CD14-positive monocyte (primary cell): ENCODE results near the gene ZNF436. TPM values are rescaled to one million over a fixed set of nuclear protein-coding genes. Genes with fewer than 3 reads are reported as not detected.

Experiments
- DNase-seq, 3 donors: peaks; one replicate each; pipeline ENCODE4 v3.0.0-alpha.2; 2011 to 2022
- H2AFZ ChIP-seq: 2 replicates; pipeline ENCODE4 v1.6.0; 2012; ENCODE audit warnings: mild to moderate bottlenecking, low read depth, low read length, inconsistent platforms; ENCODE audit not compliant: insufficient read depth, poor library complexity, severe bottlenecking
- H3K27ac ChIP-seq, 2 donors: 1 replicate in 1 of 2; 2 replicates in 1 of 2; pipeline ENCODE4 v1.5.1; 2012 to 2013; ENCODE audit warnings: low read length in 2 of 2, control low read depth in 1 of 2, inconsistent platforms in 1 of 2, low read depth in 1 of 2, mild to moderate bottlenecking in 1 of 2
- H3K27me3 ChIP-seq, 2 donors: one replicate each; pipeline versions ENCODE4 v1.6.0 to v1.6.1; 2011 to 2013; ENCODE audit warnings: low read length in 2 of 2; ENCODE audit not compliant: control insufficient read depth in 2 of 2, insufficient read depth in 2 of 2
- H3K36me3 ChIP-seq, 2 donors: replicated peaks in 1 of 2; 1 replicate in 1 of 2; 2 replicates in 1 of 2; pipeline versions ENCODE4 v1.5.1 to v1.6.1; 2012 to 2013; ENCODE audit warnings: low read length in 2 of 2, control low read depth in 1 of 2, inconsistent platforms in 1 of 2, mild to moderate bottlenecking in 1 of 2; ENCODE audit not compliant: insufficient read depth in 2 of 2, control insufficient read depth in 1 of 2
- H3K4me1 ChIP-seq, 2 donors: 1 replicate in 1 of 2; 2 replicates in 1 of 2; pipeline versions ENCODE4 v1.5.1 to v1.6.1; 2012 to 2013; ENCODE audit warnings: low read length in 2 of 2, control low read depth in 1 of 2, inconsistent platforms in 1 of 2, mild to moderate bottlenecking in 1 of 2, moderate library complexity in 1 of 2; ENCODE audit not compliant: insufficient read depth in 2 of 2, control insufficient read depth in 1 of 2
- H3K4me2 ChIP-seq: replicated peaks from 2 replicates; pipeline ENCODE3; 2012; ENCODE audit warnings: low read length, moderate library complexity, mild to moderate bottlenecking; ENCODE audit not compliant: poor library complexity, severe bottlenecking; ENCODE audit errors: extremely low read depth
- H3K4me3 ChIP-seq, 3 experiments: fragments of 200-600 bp in 1 of 3; sonication (generic) in 1 of 3; replicated peaks in 1 of 3; 1 replicate in 2 of 3; 2 replicates in 1 of 3; pipeline ENCODE4 v1.5.1; 2011 to 2013; ENCODE audit warnings: low read length in 3 of 3, mild to moderate bottlenecking in 3 of 3, control low read depth in 2 of 3, low read depth in 2 of 3, inconsistent platforms in 1 of 3, moderate library complexity in 1 of 3
- H3K79me2 ChIP-seq: 2 replicates; pipeline ENCODE4 v1.6.0; 2012; ENCODE audit warnings: mild to moderate bottlenecking, control low read depth, inconsistent platforms, low read length, moderate library complexity; ENCODE audit not compliant: insufficient read depth
- H3K9ac ChIP-seq: 2 replicates; pipeline ENCODE4 v1.6.0; 2017; ENCODE audit warnings: low read length, mild to moderate bottlenecking; ENCODE audit not compliant: insufficient read depth, poor library complexity, severe bottlenecking
- H3K9me3 ChIP-seq, 2 donors: replicated peaks in 1 of 2; 1 replicate in 1 of 2; 2 replicates in 1 of 2; pipeline versions ENCODE4 v1.5.1 to v1.6.1; 2012 to 2013; ENCODE audit warnings: low read length in 2 of 2, control low read depth in 1 of 2; ENCODE audit not compliant: control insufficient read depth in 1 of 2, insufficient read depth in 1 of 2
- H4K20me1 ChIP-seq: 2 replicates; pipeline ENCODE4 v1.6.0; 2012; ENCODE audit warnings: mild to moderate bottlenecking, low read length, control low read depth, moderate library complexity; ENCODE audit not compliant: insufficient read depth
- H3K27ac Mint-ChIP-seq, 7 donors: one replicate each; pipeline ENCODE4 v1.8.0; 2020; ENCODE audit warnings: mild to moderate bottlenecking in 7 of 7, mixed read lengths in 7 of 7, moderate library complexity in 6 of 7, inconsistent platforms in 2 of 7
- H3K27me3 Mint-ChIP-seq, 3 donors: one replicate each; pipeline ENCODE4 v1.8.0; 2021 to 2022; ENCODE audit warnings: low read depth in 3 of 3, mild to moderate bottlenecking in 3 of 3, mixed read lengths in 3 of 3, moderate library complexity in 3 of 3, inconsistent platforms in 1 of 3
- H3K36me3 Mint-ChIP-seq, 2 donors: one replicate each; pipeline ENCODE4 v1.8.0; 2020; ENCODE audit warnings: mixed read lengths in 2 of 2, inconsistent platforms in 1 of 2, mild to moderate bottlenecking in 1 of 2
- H3K4me1 Mint-ChIP-seq: one replicate; pipeline ENCODE4 v1.8.0; 2020; ENCODE audit warnings: mild to moderate bottlenecking, mixed read lengths
- H3K4me3 Mint-ChIP-seq, 2 donors: one replicate each; pipeline ENCODE4 v1.8.0; 2020; ENCODE audit warnings: mild to moderate bottlenecking in 2 of 2, mixed read lengths in 2 of 2, moderate library complexity in 1 of 2
- H3K9me3 Mint-ChIP-seq, 7 donors: one replicate each; pipeline ENCODE4 v1.8.0; 2020 to 2022; ENCODE audit warnings: mixed read lengths in 7 of 7, mild to moderate bottlenecking in 6 of 7, moderate library complexity in 6 of 7, inconsistent platforms in 2 of 7
- WGBS: methylation state at CpG from one replicate; pipeline ENCODE4 v1.1.5; 2013; ENCODE audit warnings: missing lambda C conversion rate; ENCODE audit not compliant: insufficient coverage; 5-methylcytosine and 5-hydroxymethylcytosine counted together
- intact Hi-C, 2 donors: fragments of 100-400 bp; cut with micrococcal nuclease; formaldehyde crosslinking; loops; one replicate each; pipeline versions ENCODE4 v1.15.0 to v1.15.1; 2023
- polyA plus RNA-seq, 3 donors: library from polyadenylated mRNA; depleted of rRNA in 1 of 3; unstranded in 2 of 3; stranded (reverse) in 1 of 3; fragments of 300-500 nt in 2 of 3; fragments of >200 nt in 1 of 3; fragmentation: Illumina TruSeq in 2 of 3; gene quantifications; 1 replicate in 2 of 3; 2 replicates in 1 of 3; pipeline ENCODE4 v1.2.3, GENCODE V29; 2012 to 2021
- TF ChIP-seq, protein P1 (sequence below): fragments of 200-600 bp; IDR thresholded peaks from one replicate; pipeline ENCODE4 v1.8.0; 2022; ENCODE audit warnings: antibody characterized with exemption, mild to moderate bottlenecking

ZNF436 gene
- polyA plus RNA-seq, 3 donors: 1.4 to 2.4 (median 2.0) TPM

DNA sequence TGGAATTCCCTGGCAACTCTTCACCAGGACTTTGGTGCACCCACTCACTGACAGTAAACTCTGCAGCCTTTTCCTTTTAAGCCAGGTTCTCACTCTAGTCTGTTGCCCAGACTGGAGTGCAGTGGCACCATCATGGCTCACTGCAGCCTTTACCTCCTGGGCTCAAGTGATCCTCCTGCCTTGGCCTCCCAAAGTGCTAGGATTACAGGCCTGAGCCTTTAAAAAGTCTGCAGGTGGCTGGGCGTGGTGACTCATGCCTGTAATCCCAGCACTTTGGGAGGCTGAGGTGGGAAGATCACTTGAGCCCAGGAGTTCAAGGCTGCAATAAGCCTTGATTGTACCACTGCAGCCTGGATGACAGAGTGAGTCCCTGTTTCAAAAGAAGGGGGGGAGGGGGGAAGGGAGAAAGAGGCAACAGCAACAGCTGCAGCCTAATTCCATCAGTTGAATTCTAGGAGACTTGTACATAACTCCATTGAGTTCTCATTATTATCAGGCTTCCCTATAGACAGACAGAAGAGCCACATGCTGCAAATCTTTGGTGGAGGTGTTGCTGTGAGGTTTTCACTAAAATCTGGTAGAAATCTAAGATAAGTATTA is 17.4 kb downstream of the ZNF436 start:
- no peak overlapping the region for H3K27ac ChIP-seq
- peaks cover 3% of the 10 kb centered on the region for H3K4me1 Mint-ChIP-seq
- no peak overlapping the region for H3K4me2 ChIP-seq
- no peak overlapping the region for H2AFZ ChIP-seq
- TF ChIP-seq, protein P1, sequence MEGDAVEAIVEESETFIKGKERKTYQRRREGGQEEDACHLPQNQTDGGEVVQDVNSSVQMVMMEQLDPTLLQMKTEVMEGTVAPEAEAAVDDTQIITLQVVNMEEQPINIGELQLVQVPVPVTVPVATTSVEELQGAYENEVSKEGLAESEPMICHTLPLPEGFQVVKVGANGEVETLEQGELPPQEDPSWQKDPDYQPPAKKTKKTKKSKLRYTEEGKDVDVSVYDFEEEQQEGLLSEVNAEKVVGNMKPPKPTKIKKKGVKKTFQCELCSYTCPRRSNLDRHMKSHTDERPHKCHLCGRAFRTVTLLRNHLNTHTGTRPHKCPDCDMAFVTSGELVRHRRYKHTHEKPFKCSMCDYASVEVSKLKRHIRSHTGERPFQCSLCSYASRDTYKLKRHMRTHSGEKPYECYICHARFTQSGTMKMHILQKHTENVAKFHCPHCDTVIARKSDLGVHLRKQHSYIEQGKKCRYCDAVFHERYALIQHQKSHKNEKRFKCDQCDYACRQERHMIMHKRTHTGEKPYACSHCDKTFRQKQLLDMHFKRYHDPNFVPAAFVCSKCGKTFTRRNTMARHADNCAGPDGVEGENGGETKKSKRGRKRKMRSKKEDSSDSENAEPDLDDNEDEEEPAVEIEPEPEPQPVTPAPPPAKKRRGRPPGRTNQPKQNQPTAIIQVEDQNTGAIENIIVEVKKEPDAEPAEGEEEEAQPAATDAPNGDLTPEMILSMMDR: no peak
- H3K27ac Mint-ChIP-seq: no peak overlapping the region
- H4K20me1 ChIP-seq: no peaks in the 10 kb centered on the region
- no peak overlapping the region for H3K4me3 ChIP-seq
- peaks cover 0 to 8% (median 2%) of the 10 kb centered on the region in 3 donors for H3K27me3 Mint-ChIP-seq
- 100% methylated on average over 1 of the region's 1 CpG for WGBS
- H3K4me1 ChIP-seq: no peaks in the 10 kb centered on the region
- peaks cover 0 to 2% (median 1%) of the 10 kb centered on the region in 7 donors for H3K9me3 Mint-ChIP-seq
- H3K36me3 Mint-ChIP-seq: no peaks in the 10 kb centered on the region
- no peaks in the 10 kb centered on the region for H3K27me3 ChIP-seq
- H3K36me3 ChIP-seq: no peaks in the 10 kb centered on the region
- DNase-seq: no peak
- intact Hi-C loops: no loop called here
- H3K4me3 Mint-ChIP-seq: peak overlapping the region in 1 of 2 donors; percentile 37
- H3K79me2 ChIP-seq: no peaks in the 10 kb centered on the region
- no peak overlapping the region for H3K9ac ChIP-seq
- H3K9me3 ChIP-seq: no peaks in the 10 kb centered on the region

DNA sequence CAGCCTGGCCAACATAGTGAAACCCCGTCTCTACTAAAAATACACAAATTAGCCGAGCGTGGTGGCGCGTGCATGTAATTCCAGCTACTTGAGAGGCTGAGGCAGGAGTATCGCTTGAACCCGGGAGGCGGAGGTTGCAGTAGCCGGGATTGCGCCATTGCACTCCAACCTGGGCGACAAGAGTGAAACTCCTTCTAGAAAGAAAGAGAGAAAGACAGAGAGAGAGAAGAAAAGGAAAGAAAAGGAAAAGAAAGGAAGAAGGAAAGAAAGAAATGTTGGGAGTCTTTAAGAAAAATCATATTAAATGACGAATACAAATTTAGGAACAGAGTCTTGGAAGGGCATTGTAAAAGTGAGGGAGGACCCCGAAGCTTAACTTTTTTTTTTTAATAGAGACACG is 23.7 kb downstream of the ZNF436 start:
- H3K9ac ChIP-seq: no peak overlapping the region
- H2AFZ ChIP-seq: peak overlapping the region; percentile 36
- Mint-ChIP-seq H3K27me3 (peaks cover 0 to 4% (median 2%) of the 10 kb centered on the region in 3 donors), H3K4me1 (peaks cover 30% of the 10 kb centered on the region), H3K27ac (peak overlapping the region in 2 of 7 donors; percentile 25 to 31), H3K4me3 (peak overlapping the region in 1 of 2 donors; percentile 12), H3K36me3 (no peaks in the 10 kb centered on the region), H3K9me3 (peaks cover 0 to 5% (median 0%) of the 10 kb centered on the region in 7 donors)
- H3K9me3 ChIP-seq: no peaks in the 10 kb centered on the region
- peaks cover 28 to 36% of the 10 kb centered on the region in 2 donors for H3K4me1 ChIP-seq
- H3K79me2 ChIP-seq: peaks cover 32% of the 10 kb centered on the region
- no peak overlapping the region for H3K4me2 ChIP-seq
- H3K36me3 ChIP-seq: no peaks in the 10 kb centered on the region
- H3K4me3 ChIP-seq: no peak overlapping the region
- H3K27me3 ChIP-seq: no peaks in the 10 kb centered on the region
- WGBS: 97% methylated on average over 11 of the region's 14 CpGs
- no peak for DNase-seq
- no peak overlapping the region for H3K27ac ChIP-seq
- TF ChIP-seq, protein P1: no peak
- peaks cover 27% of the 10 kb centered on the region for H4K20me1 ChIP-seq
- intact Hi-C loops: loop anchor here in 1 of 2 donors (2.0 to 10.0 kb wide), 2 partner anchors 23 to 61 kb away; partner anchors contain the start of gene ZNF436
